ENCODE results near the gene CTU2.

CTU2 gene

GRCh38 chr16:88763502-88764053 is 57.3 kb downstream of the CTU2 start (continued):
- TF ChIP-seq CSDC2 (CRISPR knock-in tag; IDR thresholded peaks at IDR 0.05) (no peak), OSR1 (CRISPR knock-in tag; IDR thresholded peaks at IDR 0.05) (no peak), ZFP30 (CRISPR knock-in tag; IDR thresholded peaks at IDR 0.05) (no peak), ZNF8 (CRISPR knock-in tag; IDR thresholded peaks at IDR 0.05) (no peak), ZFP3 (CRISPR knock-in tag; IDR thresholded peaks at IDR 0.05) (no peak)

- no peak for TF ChIP-seq TSHZ2 (CRISPR knock-in tag; IDR thresholded peaks at IDR 0.05)
- TF ChIP-seq ZNF565 (CRISPR knock-in tag; conservative IDR thresholded peaks at IDR 0.05; ENCODE audit: low read depth), result no peak
- no peak for TF ChIP-seq ARNTL (CRISPR knock-in tag; IDR thresholded peaks at IDR 0.05; ENCODE audit: borderline replicate concordance, low read depth)
- no peak for TF ChIP-seq ZFP30 (CRISPR knock-in tag; IDR thresholded peaks at IDR 0.05)
- TF ChIP-seq TCF4 (CRISPR knock-in tag; IDR thresholded peaks at IDR 0.05; ENCODE audit: borderline replicate concordance), result no peak
- TF ChIP-seq ZFP3 (CRISPR knock-in tag; IDR thresholded peaks at IDR 0.05), result no peak
- TF ChIP-seq SNAI2 (CRISPR knock-in tag; IDR thresholded peaks at IDR 0.05), result no peak
- TF ChIP-seq POU6F1 (CRISPR knock-in tag; IDR thresholded peaks at IDR 0.05; ENCODE audit: borderline replicate concordance, low read depth), result no peak
- TF ChIP-seq BACH2 (CRISPR knock-in tag; IDR thresholded peaks at IDR 0.05; ENCODE audit: borderline replicate concordance), result no peak
- TF ChIP-seq ZNF8 (CRISPR knock-in tag; IDR thresholded peaks at IDR 0.05), result no peak
- no peak for TF ChIP-seq GLIS3 (CRISPR knock-in tag; IDR thresholded peaks at IDR 0.05)
- TF ChIP-seq CSRNP3 (CRISPR knock-in tag; IDR thresholded peaks at IDR 0.05), result no peak
- no peak for ATAC-seq
These were observed 57.8 kb downstream of the CTU2 start for GRCh38 chr16:88764080-88764479.

- no peak for ATAC-seq
- TF ChIP-seq ISL1 (CRISPR knock-in tag; IDR thresholded peaks at IDR 0.05) (no peak), TCF4 (CRISPR knock-in tag; IDR thresholded peaks at IDR 0.05; ENCODE audit: borderline replicate concordance) (no peak), POU6F1 (CRISPR knock-in tag; IDR thresholded peaks at IDR 0.05; ENCODE audit: borderline replicate concordance, low read depth) (no peak), ZFP30 (CRISPR knock-in tag; IDR thresholded peaks at IDR 0.05) (no peak)
These were observed 58.6 kb downstream of the CTU2 start for GRCh38 chr16:88764913-88765349.
